KOPT-K1 (cell line): ENCODE results near the gene TSPAN11.

Source experiments
- H3K27ac ChIP-seq: fragments of 200-600 bp; sonication (generic); 2 replicates; pipeline ENCODE4 v1.5.1; 2016; ENCODE audit warnings: antibody characterized with exemption, mild to moderate bottlenecking, low read depth, low read length; ENCODE audit not compliant: poor library complexity, severe bottlenecking
- H3K36me3 ChIP-seq: fragments of 200-600 bp; sonication (generic); 2 replicates; pipeline ENCODE4 v1.5.1; 2017; ENCODE audit warnings: antibody characterized with exemption, mild to moderate bottlenecking, low read length, moderate library complexity; ENCODE audit not compliant: insufficient read depth
- H3K9me3 ChIP-seq: fragments of 200-600 bp; sonication (generic); 2 replicates; pipeline ENCODE4 v1.5.1; 2017; ENCODE audit warnings: antibody characterized with exemption, low read length, mild to moderate bottlenecking; ENCODE audit not compliant: insufficient read depth, poor library complexity, severe bottlenecking

TSPAN11 gene

GRCh38 chr12:30976206-30976605 lies 49.7 kb downstream of the TSPAN11 start:
- no peaks in the 10 kb centered on the region for H3K36me3 ChIP-seq
- no peaks in the 10 kb centered on the region for H3K9me3 ChIP-seq
- H3K27ac ChIP-seq: no peak overlapping the region

- Histone ChIP-seq H3K9me3 (no peaks in the 10 kb centered on the region), H3K27ac (no peak overlapping the region), H3K36me3 (no peaks in the 10 kb centered on the region)
Observed at GRCh38 chr12:30977124-30977523, 50.6 kb downstream of the TSPAN11 start.

DNA sequence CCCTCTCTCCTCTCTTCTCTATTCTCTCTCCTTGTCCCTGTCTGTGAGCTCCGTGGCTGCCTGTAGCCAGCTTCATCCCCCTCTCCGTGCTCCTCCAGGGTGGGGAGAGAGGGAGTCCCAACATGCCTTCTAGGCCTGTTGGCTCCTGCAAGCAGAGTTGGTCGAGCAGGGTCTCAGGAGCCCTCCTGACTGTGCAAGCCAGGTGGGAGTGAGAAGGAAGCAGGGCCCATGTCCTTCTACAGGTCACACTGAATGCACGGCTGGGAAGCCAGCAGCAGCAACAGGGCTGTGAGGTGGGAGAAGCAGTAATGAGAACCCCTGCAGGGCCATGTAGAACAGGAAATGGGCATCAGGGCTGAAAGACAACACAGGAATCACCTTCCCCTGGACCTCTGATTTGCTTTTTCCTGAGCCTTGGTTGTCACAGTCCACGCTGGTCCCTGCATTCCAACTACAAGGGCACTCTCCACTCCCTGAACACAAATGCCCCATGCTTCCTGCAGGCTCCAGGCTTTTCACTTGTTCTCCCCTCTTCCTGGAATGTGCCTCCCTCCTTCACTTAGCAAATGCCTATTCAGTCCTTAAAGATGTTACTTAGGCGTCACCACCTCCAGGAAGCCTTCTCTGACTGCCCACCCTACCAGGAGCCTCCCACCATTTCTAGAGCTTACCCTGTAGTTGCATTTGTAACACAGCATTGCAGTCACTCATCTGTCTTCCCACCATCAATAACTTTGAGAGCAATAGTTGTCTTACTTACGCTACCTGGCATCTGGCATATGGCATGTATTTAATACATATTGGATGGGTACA lies 51.2 kb downstream of the TSPAN11 start:
- Histone ChIP-seq H3K36me3 (no peaks in the 10 kb centered on the region), H3K9me3 (no peaks in the 10 kb centered on the region), H3K27ac (no peak overlapping the region)

GRCh38 chr12:30978639-30979038 lies 52.1 kb downstream of the TSPAN11 start:
- no peaks in the 10 kb centered on the region for H3K9me3 ChIP-seq
- no peaks in the 10 kb centered on the region for H3K36me3 ChIP-seq
- H3K27ac ChIP-seq: no peak overlapping the region

GRCh38 chr12:30979371-30980259 lies 53.1 kb downstream of the TSPAN11 start:
- Histone ChIP-seq H3K36me3 (no peaks in the 10 kb centered on the region), H3K27ac (no peak overlapping the region), H3K9me3 (no peaks in the 10 kb centered on the region)

- H3K27ac ChIP-seq: no peak overlapping the region
- no peaks in the 10 kb centered on the region for H3K9me3 ChIP-seq
- no peaks in the 10 kb centered on the region for H3K36me3 ChIP-seq
Observed at GRCh38 chr12:30980955-30981662, 54.6 kb downstream of the TSPAN11 start.

DNA sequence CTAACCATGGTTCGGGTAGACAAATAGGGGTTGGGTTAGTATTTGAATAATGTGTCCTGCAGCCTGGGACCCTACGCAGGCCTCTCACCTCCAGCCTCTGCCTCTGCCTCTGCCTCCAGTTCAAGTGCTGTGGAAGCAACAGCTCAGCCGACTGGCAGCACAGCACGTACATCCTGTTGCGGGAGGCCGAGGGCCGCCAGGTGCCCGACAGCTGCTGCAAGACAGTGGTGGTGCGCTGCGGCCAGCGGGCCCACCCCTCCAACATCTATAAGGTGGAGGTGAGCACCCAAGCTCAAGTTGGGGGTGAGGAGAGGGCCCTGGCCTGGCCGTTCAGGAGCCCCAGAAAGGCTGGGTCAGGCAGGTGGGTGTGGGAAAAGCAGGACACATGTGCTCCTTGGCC lies 55.9 kb downstream of the TSPAN11 start:
- Histone ChIP-seq H3K27ac (no peak overlapping the region), H3K9me3 (no peaks in the 10 kb centered on the region), H3K36me3 (no peaks in the 10 kb centered on the region)

DNA sequence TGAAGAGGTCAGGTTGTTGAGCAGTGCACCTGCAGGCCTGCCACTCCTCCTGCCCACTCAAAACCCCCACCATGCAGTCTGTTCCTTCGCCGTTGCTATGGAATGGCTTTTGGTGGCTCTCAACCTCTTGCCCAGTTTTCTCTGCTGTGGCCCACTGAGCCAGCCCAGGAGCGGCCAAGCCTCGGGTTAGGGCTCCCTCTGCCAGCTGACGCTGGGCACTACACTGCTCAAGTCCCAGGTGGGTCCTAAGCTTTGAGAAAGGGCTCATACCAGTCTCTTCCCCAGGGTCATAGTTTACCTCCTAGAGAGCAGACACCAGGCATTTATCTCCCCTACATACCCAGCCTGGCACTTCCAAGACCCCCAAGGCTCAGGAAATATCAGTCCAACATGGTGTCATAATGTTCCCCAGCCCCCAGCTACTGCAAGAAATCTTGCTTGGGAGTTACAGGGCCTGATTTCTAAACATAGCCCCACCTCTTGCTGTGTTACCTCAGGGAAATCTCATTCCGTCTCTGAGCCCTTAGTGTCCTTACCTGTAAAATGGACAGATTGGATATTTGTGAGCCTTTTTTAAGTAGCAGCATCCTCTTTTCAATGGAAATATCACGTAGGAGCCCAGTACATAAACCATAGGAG lies 59.4 kb downstream of the TSPAN11 start:
- Histone ChIP-seq H3K36me3 (no peaks in the 10 kb centered on the region), H3K27ac (no peak overlapping the region), H3K9me3 (no peaks in the 10 kb centered on the region)

- H3K36me3 ChIP-seq: no peaks in the 10 kb centered on the region
- H3K9me3 ChIP-seq: no peaks in the 10 kb centered on the region
- no peak overlapping the region for H3K27ac ChIP-seq
Observed at GRCh38 chr12:30988086-30988485, 61.5 kb downstream of the TSPAN11 start.

DNA sequence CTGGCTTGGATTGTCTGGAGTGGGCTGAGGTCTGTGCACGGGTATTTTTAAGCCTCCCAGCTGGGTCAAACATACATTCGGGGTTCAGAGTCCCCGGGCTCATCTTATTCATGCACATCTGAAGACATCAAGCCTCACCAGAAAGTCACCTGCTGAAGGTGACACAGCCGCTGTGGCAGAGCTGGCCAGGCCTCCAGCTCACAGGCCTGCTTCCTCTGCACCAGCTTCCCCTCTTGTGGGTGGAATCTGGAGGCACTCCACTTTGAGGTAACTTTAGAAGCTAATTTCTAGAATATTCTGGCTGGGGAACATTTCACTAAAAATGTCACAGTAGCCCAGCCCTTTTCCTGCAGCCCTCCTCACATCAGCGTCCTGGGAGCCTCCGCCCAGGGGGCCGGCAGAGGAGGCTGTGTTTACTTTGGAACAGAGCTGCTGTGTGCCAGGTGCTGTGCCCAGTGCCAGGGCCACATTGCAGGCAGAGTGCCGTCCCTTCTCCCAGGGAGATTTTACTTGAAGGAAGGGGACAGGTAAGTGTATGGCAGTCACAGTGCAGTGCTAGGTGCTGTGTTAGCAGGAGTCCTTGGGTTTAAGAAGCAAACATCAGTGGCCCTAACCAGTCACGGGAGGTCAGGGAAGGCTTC lies 62.2 kb downstream of the TSPAN11 start:
- Histone ChIP-seq H3K9me3 (no peaks in the 10 kb centered on the region), H3K27ac (no peak overlapping the region), H3K36me3 (no peaks in the 10 kb centered on the region)

DNA sequence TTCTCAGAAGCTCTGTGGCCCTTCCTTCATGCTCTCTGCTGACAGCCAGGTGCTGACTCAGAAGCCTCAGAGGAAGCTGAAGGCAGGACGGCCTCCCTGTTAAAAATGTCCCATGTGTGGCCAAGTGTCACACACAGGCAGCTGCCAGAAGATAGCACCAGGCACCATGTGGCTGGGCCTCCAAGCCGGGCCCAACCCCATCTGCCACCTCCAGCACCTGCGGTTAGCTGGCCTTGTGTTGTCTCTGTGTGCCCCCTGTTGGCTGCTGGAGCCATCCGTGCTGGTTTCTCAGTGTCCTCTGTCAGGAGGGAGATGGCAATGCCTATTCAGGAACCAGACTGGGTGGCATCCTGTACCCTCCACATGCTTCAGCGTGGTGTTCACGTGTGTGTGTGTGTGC lies 63.2 kb downstream of the TSPAN11 start:
- Histone ChIP-seq H3K9me3 (no peaks in the 10 kb centered on the region), H3K27ac (no peak overlapping the region), H3K36me3 (no peaks in the 10 kb centered on the region)

DNA sequence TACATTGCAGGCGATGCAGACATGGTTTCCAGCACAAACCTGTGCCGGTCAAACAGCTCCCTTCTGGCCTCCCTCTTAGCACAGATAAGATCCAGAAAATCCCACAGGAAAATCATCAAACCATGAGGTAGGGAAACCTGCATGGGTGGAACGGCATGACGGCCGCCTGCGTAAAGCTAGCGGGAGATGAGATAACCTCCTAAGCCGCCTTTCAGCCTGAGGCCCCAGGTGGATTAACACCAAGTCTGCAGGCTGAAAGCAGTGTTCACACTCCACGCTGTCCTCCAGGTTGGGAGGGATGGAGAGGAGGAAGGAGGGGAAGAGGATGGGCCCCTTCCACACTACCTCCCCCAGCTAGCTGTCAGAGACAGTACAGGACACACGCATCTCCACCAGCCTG lies 63.8 kb downstream of the TSPAN11 start:
- H3K36me3 ChIP-seq: no peaks in the 10 kb centered on the region
- no peak overlapping the region for H3K27ac ChIP-seq
- H3K9me3 ChIP-seq: no peaks in the 10 kb centered on the region

DNA sequence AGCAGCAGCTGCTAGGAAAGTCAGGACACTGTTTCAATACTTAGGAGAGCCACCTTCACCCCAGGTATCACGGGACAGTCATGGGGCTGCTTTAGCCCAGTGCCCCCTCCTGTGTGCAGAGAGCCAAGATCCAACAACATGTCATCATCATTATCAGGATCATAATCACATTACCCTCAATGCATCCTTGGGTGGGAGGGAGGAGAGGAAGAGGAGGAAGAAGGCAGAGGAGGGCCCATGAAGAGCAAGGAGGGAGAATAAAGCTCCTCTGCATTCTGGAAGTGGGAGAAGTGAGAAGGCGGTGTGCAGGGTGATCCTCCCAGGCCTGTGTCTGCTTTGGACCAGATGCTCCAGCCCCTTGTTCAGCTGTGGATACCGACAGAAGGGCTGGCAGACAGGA lies 64.2 kb downstream of the TSPAN11 start:
- Histone ChIP-seq H3K9me3 (no peaks in the 10 kb centered on the region), H3K36me3 (no peaks in the 10 kb centered on the region), H3K27ac (no peak overlapping the region)

GRCh38 chr12:30991466-30991865 lies 64.9 kb downstream of the TSPAN11 start:
- no peaks in the 10 kb centered on the region for H3K9me3 ChIP-seq
- H3K36me3 ChIP-seq: no peaks in the 10 kb centered on the region
- H3K27ac ChIP-seq: no peak overlapping the region
